Endothelial cell of umbilical vein (primary cell): Measurements from ENCODE around the gene SEH1L. TPM values are rescaled to one million over a fixed set of nuclear protein-coding genes. Genes with fewer than 3 reads are reported as not detected.

ENCODE experiments used
- BruUV-seq: library from RNA; stranded (reverse); fragments of 400-500 nt; replicated peaks from 2 replicates; lab custom pipeline; 2021; lab: Mats Ljungman, UMichigan
- CTCF ChIA-PET: fragments of 300-600, 350-600 bp; sonication (Branson Sonifier 250); formaldehyde crosslinking; loops from one replicate; lab custom pipeline; 2021; ENCODE audit warnings: antibody characterized with exemption, inconsistent platforms; lab: Charles Lee
- POLR2A ChIA-PET: fragments of 300-600, 350-600 bp; sonication (Branson Sonifier 250); formaldehyde crosslinking; loops from one replicate; lab custom pipeline; 2021; ENCODE audit warnings: antibody characterized with exemption, inconsistent platforms; lab: Charles Lee
- DNase-seq: peaks from one replicate; pipeline ENCODE4 v3.0.0-alpha.2; 2011; ENCODE audit warnings: low read depth, low spot score
- FAIRE-seq: peaks from 2 replicates; lab custom pipeline; 2011; peaks lifted over from hg19 to GRCh38; lab: Jason Lieb, UNC
- H2AFZ ChIP-seq: 2 replicates; pipeline ENCODE4 v1.6.0; 2012; ENCODE audit warnings: low read depth, low read length, control low read depth, inconsistent platforms
- H3K27ac ChIP-seq: 2 replicates; pipeline ENCODE4 v1.5.1; 2011; ENCODE audit warnings: low read depth, mild to moderate bottlenecking, control low read depth, low read length, moderate library complexity; ENCODE audit not compliant: insufficient read depth
- H3K27me3 ChIP-seq, 2 experiments: 2 replicates each; pipeline versions ENCODE4 v1.6.0 to v1.6.1; 2011; ENCODE audit warnings: low read length in 2 of 2, mixed read lengths in 1 of 2; ENCODE audit not compliant: control insufficient read depth in 2 of 2, insufficient read depth in 2 of 2
- H3K36me3 ChIP-seq, 2 experiments: 2 replicates in 1 of 2; 3 replicates in 1 of 2; pipeline ENCODE4 v1.5.1; 2011; ENCODE audit warnings: low read length in 2 of 2, mild to moderate bottlenecking in 1 of 2, moderate library complexity in 1 of 2; ENCODE audit not compliant: control insufficient read depth in 2 of 2, insufficient read depth in 2 of 2; ENCODE audit errors: extremely low read depth in 1 of 2
- H3K4me1 ChIP-seq: 3 replicates; pipeline ENCODE4 v1.5.1; 2011; ENCODE audit warnings: mild to moderate bottlenecking, low read length; ENCODE audit not compliant: control insufficient read depth, insufficient read depth; ENCODE audit errors: extremely low read depth
- H3K4me2 ChIP-seq: 2 replicates; pipeline ENCODE4 v1.6.1; 2011; ENCODE audit warnings: low read length, control low read depth, mixed read lengths; ENCODE audit not compliant: insufficient read depth
- H3K4me3 ChIP-seq, 3 experiments: fragments of 200-600 bp in 1 of 3; sonication (generic), shearing (Covaris generic) in 1 of 3; replicated peaks in 1 of 3; 2 replicates each; pipeline ENCODE4 v1.5.1; 2011 to 2016; ENCODE audit warnings: control low read depth in 3 of 3, low read length in 3 of 3, mild to moderate bottlenecking in 2 of 3, inconsistent platforms in 1 of 3, low read depth in 1 of 3, moderate library complexity in 1 of 3; ENCODE audit not compliant: insufficient read depth in 1 of 3
- H3K79me2 ChIP-seq: 2 replicates; pipeline ENCODE4 v1.6.0; 2012; ENCODE audit warnings: low read length, inconsistent platforms; ENCODE audit not compliant: control insufficient read depth, insufficient read depth
- H3K9ac ChIP-seq: replicated peaks from 2 replicates; pipeline ENCODE3; 2011; ENCODE audit warnings: low read length, control low read depth; ENCODE audit not compliant: insufficient read depth; ENCODE audit errors: extremely low read depth
- H3K9me1 ChIP-seq: replicated peaks from 3 replicates; pipeline ENCODE4 v1.6.0; 2011; ENCODE audit warnings: mild to moderate bottlenecking, low read length; ENCODE audit not compliant: control insufficient read depth, insufficient read depth; ENCODE audit errors: extremely low read depth
- H3K9me3 ChIP-seq: replicated peaks from 2 replicates; pipeline ENCODE4 v1.5.1; 2012; ENCODE audit warnings: low read length, inconsistent platforms; ENCODE audit not compliant: control insufficient read depth, insufficient read depth
- H4K20me1 ChIP-seq: replicated peaks from 2 replicates; pipeline ENCODE3; 2011; ENCODE audit warnings: mild to moderate bottlenecking, low read length; ENCODE audit not compliant: control insufficient read depth, insufficient read depth; ENCODE audit errors: extremely low read depth
- EZH2 ChIP-seq: IDR thresholded peaks from 2 replicates; pipeline ENCODE4 v1.6.1; 2012; ENCODE audit warnings: borderline replicate concordance, low read depth, mild to moderate bottlenecking, moderate library complexity, low read length, inconsistent platforms; ENCODE audit not compliant: severe bottlenecking
- FOS ChIP-seq: IDR thresholded peaks from 2 replicates; pipeline ENCODE4 v1.6.1; 2011; ENCODE audit warnings: mild to moderate bottlenecking, low read length, moderate library complexity, borderline replicate concordance; ENCODE audit not compliant: insufficient read depth
- GATA2 ChIP-seq: IDR thresholded peaks from 2 replicates; pipeline ENCODE4 v1.7.0; 2011; ENCODE audit warnings: low read depth, mild to moderate bottlenecking, moderate library complexity, mixed read lengths, low read length; ENCODE audit not compliant: insufficient read length, insufficient read depth
- JUN ChIP-seq: IDR thresholded peaks from 2 replicates; pipeline ENCODE4 v1.6.1; 2011; ENCODE audit warnings: borderline replicate concordance, low read depth; ENCODE audit not compliant: insufficient read length, insufficient read depth
- MAX ChIP-seq: IDR thresholded peaks from 2 replicates; pipeline ENCODE4 v1.6.1; 2011; ENCODE audit not compliant: insufficient read depth, insufficient read length
- POLR2AphosphoS5 ChIP-seq: IDR thresholded peaks from 2 replicates; pipeline ENCODE4 v1.6.1; 2012; ENCODE audit warnings: low read depth, mild to moderate bottlenecking, control low read depth, low read length, moderate library complexity; ENCODE audit not compliant: insufficient read depth
- dilution Hi-C: fragments of 300-500 bp; cut with MboI; formaldehyde crosslinking; loops from one replicate; pipeline ENCODE4 v1.15.0; 2019; ENCODE audit warnings: low sequenced_read_pairs; ENCODE audit not compliant: extremely low pct_ligation_motif_present
- intact Hi-C: fragments of 100-400 bp; cut with micrococcal nuclease; formaldehyde crosslinking; loops from one replicate; pipeline ENCODE4 v1.10.0; 2022
- polyA plus RNA-seq, 4 experiments: library from polyadenylated mRNA; depleted of rRNA in 3 of 4; stranded (reverse) in 3 of 4; unstranded in 1 of 4; fragments of >200 nt; gene quantifications; 2 replicates each; pipeline versions ENCODE4 v1.2.1 to v1.2.3, GENCODE V29; 2011 to 2012; ENCODE audit warnings: missing spikeins in 1 of 4
- total RNA-seq: library from RNA; stranded (reverse); gene quantifications from 2 replicates; pipeline ENCODE4 v1.2.3, GENCODE V29; 2021

The SEH1L gene
- total and polyA plus RNA-seq, 2 donors (not counting 3 experiments of a cell fraction or from before 2014, with no cell fraction given) = 19.8 to 42.8 TPM

- H3K79me2 ChIP-seq = no peaks in the 10 kb centered on the region
- H4K20me1 ChIP-seq = no peaks in the 10 kb centered on the region
- intact Hi-C loops = no loop called here
- H3K27me3 ChIP-seq = peaks cover 16 to 39% of the 10 kb centered on the region in 2 experiments
- H3K9me1 ChIP-seq = no peaks in the 10 kb centered on the region
- dilution Hi-C loops = no loop called here
- H3K27ac ChIP-seq = no peak overlapping the region
- peak; percentile 64 for FAIRE-seq
- H2AFZ ChIP-seq = peak overlapping the region; percentile 74
- H3K4me2 ChIP-seq = peak overlapping the region; percentile 22
- peak overlapping the region in 1 of 3 experiments; percentile 6 for H3K4me3 ChIP-seq
- no peaks in the 10 kb centered on the region for H3K36me3 ChIP-seq
- H3K9me3 ChIP-seq = no peaks in the 10 kb centered on the region
- no TSS peak for BruUV-seq
- DNase-seq = peak; percentile 17
- no peak for TF ChIP-seq MAX
- no peak for TF ChIP-seq JUN
- no peak for TF ChIP-seq POLR2AphosphoS5
- peak; percentile 33 for TF ChIP-seq EZH2
- TF ChIP-seq FOS = no peak
- no peak for TF ChIP-seq GATA2
- H3K4me1 ChIP-seq = peaks cover 17% of the 10 kb centered on the region
- POLR2A ChIA-PET = interaction anchor here (0.6 kb wide), 1 partner anchor 82 kb away, joined by 5 read pairs; no protein-coding TSS in a partner anchor
- CTCF ChIA-PET = interaction anchor here (1.2 to 1.9 kb wide), 3 partner anchors 16 to 167 kb away, joined by 3 to 6 read pairs (median 6); no protein-coding TSS in a partner anchor
- no peak overlapping the region for H3K9ac ChIP-seq
Observed at GRCh38 chr18:12911025-12911928, 36.5 kb upstream of the SEH1L start.
